ENCODE results near the gene ZNF610. TPM values are rescaled to one million over a fixed set of nuclear protein-coding genes. Genes with fewer than 3 reads are reported as not detected.

ZNF610 gene
- total RNA-seq, 1 experiment from 2014 or later: not detected

DNA sequence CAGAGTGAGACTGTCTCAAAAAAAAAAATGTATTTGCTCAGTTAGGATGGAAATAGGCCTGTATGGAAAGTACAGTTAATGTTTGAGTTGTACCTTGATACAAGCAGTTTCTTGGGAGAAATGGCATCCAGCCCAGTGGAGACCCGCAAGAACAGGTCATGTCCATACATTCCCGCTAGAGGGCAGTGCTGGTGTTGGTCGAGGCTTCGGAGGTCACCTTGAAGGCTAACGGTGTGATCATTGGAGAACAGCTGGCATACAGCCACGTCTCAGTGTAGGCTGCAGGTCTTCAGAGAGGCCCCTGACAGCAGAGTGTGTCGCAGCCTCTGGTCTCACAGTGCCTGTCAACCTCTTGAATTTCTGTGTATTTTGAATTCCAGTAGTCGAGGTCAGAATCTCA, 7.5 kb downstream of the ZNF610 start:
- no peaks in the 10 kb centered on the region for H3K9me2 ChIP-seq (ENCODE audit: insufficient read depth)
- ChIA-PET POLR2A (no interaction called here), RAD21 (ENCODE audit: low non-redundant PET in 1 of 2, low total read pairs in 2 of 2, uncharacterized antibody in 2 of 2, unreplicated experiment in 2 of 2) (no interaction called here), CTCF (no interaction called here)
- ATAC-seq: peak; percentile 36; the same call in 1 of the 2 replicates
- H2AFZ ChIP-seq (ENCODE audit: low read depth, low read length, poor library complexity, severe bottlenecking): no peak overlapping the region
- H3K36me3 ChIP-seq (ENCODE audit: control insufficient read depth in 1 of 2, insufficient read depth in 2 of 2, low read length in 2 of 2): no peaks in the 10 kb centered on the region
- no peak overlapping the region for H3K4me3 ChIP-seq (replicated peaks in 1 of 2; ENCODE audit: low read depth in 1 of 2, low read length in 2 of 2)
- peaks cover 0 to 6% of the 10 kb centered on the region in 2 experiments; a peak in 2 of 4 replicates for H3K9me3 ChIP-seq (ENCODE audit: control insufficient read depth in 1 of 2, insufficient read depth in 1 of 2, low read depth in 1 of 2, low read length in 2 of 2)
- H3K4me1 ChIP-seq (ENCODE audit: control insufficient read depth in 1 of 2, insufficient read depth in 2 of 2, low read length in 2 of 2): no peaks in the 10 kb centered on the region
- intact Hi-C loops (cut with micrococcal nuclease): no loop called here
- no peak overlapping the region for H3K9ac ChIP-seq (ENCODE audit: low read length)
- no TSS peak for BruUV-seq (replicated peaks)
- no peaks in the 10 kb centered on the region for H4K20me1 ChIP-seq (ENCODE audit: insufficient read depth)
- no peak overlapping the region for H3K27ac ChIP-seq (ENCODE audit: low read depth, low read length)
- TF ChIP-seq, protein P1, sequence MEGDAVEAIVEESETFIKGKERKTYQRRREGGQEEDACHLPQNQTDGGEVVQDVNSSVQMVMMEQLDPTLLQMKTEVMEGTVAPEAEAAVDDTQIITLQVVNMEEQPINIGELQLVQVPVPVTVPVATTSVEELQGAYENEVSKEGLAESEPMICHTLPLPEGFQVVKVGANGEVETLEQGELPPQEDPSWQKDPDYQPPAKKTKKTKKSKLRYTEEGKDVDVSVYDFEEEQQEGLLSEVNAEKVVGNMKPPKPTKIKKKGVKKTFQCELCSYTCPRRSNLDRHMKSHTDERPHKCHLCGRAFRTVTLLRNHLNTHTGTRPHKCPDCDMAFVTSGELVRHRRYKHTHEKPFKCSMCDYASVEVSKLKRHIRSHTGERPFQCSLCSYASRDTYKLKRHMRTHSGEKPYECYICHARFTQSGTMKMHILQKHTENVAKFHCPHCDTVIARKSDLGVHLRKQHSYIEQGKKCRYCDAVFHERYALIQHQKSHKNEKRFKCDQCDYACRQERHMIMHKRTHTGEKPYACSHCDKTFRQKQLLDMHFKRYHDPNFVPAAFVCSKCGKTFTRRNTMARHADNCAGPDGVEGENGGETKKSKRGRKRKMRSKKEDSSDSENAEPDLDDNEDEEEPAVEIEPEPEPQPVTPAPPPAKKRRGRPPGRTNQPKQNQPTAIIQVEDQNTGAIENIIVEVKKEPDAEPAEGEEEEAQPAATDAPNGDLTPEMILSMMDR (IDR thresholded peaks at IDR 0.05 in 2 of 3, conservative IDR thresholded peaks at IDR 0.05 in 1 of 3; ENCODE audit: borderline replicate concordance in 1 of 3, insufficient read depth in 1 of 3, low read depth in 2 of 3, low read length in 2 of 3): peak; percentile 17 to 50 (median 48); a peak in 5 of 6 replicates
- peak; percentile 43 for TF ChIP-seq RAD21 (IDR thresholded peaks at IDR 0.05; ENCODE audit: low read depth)
- TF ChIP-seq MAX (IDR thresholded peaks at IDR 0.05): no peak
- no peak for TF ChIP-seq POLR2AphosphoS5 (IDR thresholded peaks at IDR 0.05; ENCODE audit: low read depth, low read length)
- TF ChIP-seq SIN3A (IDR thresholded peaks at IDR 0.05; ENCODE audit: low read depth): no peak
- H3K79me2 ChIP-seq (ENCODE audit: insufficient read depth, low read length): no peaks in the 10 kb centered on the region
- no peaks in the 10 kb centered on the region for H3K27me3 ChIP-seq (ENCODE audit: insufficient read depth, low read length)
- H3K4me2 ChIP-seq (ENCODE audit: low read length): no peak overlapping the region
- DNase-seq (ENCODE audit: low read depth, low spot score): peak; percentile 23

GRCh38 chr19:52345162-52345561, 9.1 kb downstream of the ZNF610 start:
- no TSS peak for BruUV-seq (replicated peaks)
- intact Hi-C loops (cut with micrococcal nuclease): no loop called here
- TF ChIP-seq SRF (IDR thresholded peaks at IDR 0.05; ENCODE audit: low read depth) (no peak), SP1 (IDR thresholded peaks at IDR 0.05; ENCODE audit: low read depth) (no peak), ATF3 (IDR thresholded peaks at IDR 0.05) (no peak), ZFX (IDR thresholded peaks at IDR 0.05) (no peak), TCF7L2 (IDR thresholded peaks at IDR 0.05; ENCODE audit: borderline replicate concordance, extremely low read depth, insufficient read depth, insufficient read length) (no peak), POLR2A (IDR thresholded peaks at IDR 0.05; ENCODE audit: borderline replicate concordance, extremely low read depth, insufficient read depth, insufficient read length) (no peak), SIN3A (IDR thresholded peaks at IDR 0.05; ENCODE audit: low read depth) (no peak), ELF1 (IDR thresholded peaks at IDR 0.05; ENCODE audit: borderline replicate concordance, low read depth) (no peak), EZH2phosphoT487 (IDR thresholded peaks at IDR 0.05; ENCODE audit: borderline replicate concordance) (no peak), FOSL1 (IDR thresholded peaks at IDR 0.05; ENCODE audit: low read depth) (no peak), ZBTB33 (IDR thresholded peaks at IDR 0.05; ENCODE audit: extremely low read depth, insufficient replicate concordance, low read length) (no peak), JUND (IDR thresholded peaks at IDR 0.05) (no peak)
- ChIA-PET CTCF (no interaction called here), RAD21 (ENCODE audit: low non-redundant PET in 1 of 2, low total read pairs in 2 of 2, uncharacterized antibody in 2 of 2, unreplicated experiment in 2 of 2) (no interaction called here), POLR2A (no interaction called here)
- Histone ChIP-seq H3K27me3 (ENCODE audit: insufficient read depth, low read length) (no peaks in the 10 kb centered on the region), H3K27ac (ENCODE audit: low read depth, low read length) (no peak overlapping the region), H3K9me3 (ENCODE audit: control insufficient read depth in 1 of 2, insufficient read depth in 1 of 2, low read depth in 1 of 2, low read length in 2 of 2) (peaks cover 0 to 6% of the 10 kb centered on the region in 2 experiments; a peak in 2 of 4 replicates), H3K9me2 (ENCODE audit: insufficient read depth) (no peaks in the 10 kb centered on the region), H3K9ac (ENCODE audit: low read length) (no peak overlapping the region), H4K20me1 (ENCODE audit: insufficient read depth) (no peaks in the 10 kb centered on the region), H3K4me2 (ENCODE audit: low read length) (no peak overlapping the region), H3K36me3 (ENCODE audit: control insufficient read depth in 1 of 2, insufficient read depth in 2 of 2, low read length in 2 of 2) (no peaks in the 10 kb centered on the region), H3K79me2 (ENCODE audit: insufficient read depth, low read length) (no peaks in the 10 kb centered on the region), H2AFZ (ENCODE audit: low read depth, low read length, poor library complexity, severe bottlenecking) (no peak overlapping the region), H3K4me1 (ENCODE audit: control insufficient read depth in 1 of 2, insufficient read depth in 2 of 2, low read length in 2 of 2) (no peaks in the 10 kb centered on the region), H3K4me3 (replicated peaks in 1 of 2; ENCODE audit: low read depth in 1 of 2, low read length in 2 of 2) (no peak overlapping the region)
- no peak for DNase-seq (ENCODE audit: low read depth, low spot score)
- no peak for ATAC-seq

Measured in HCT116 (cell line).